Liver (tissue), 9 donors: ENCODE data around the gene WWP2. TPM values are rescaled to one million over a fixed set of nuclear protein-coding genes. Genes with fewer than 3 reads are reported as not detected.

Experiments
- DNase-seq: peaks from one replicate; pipeline ENCODE4 v3.0.0-alpha.2; 2017; ENCODE audit warnings: low spot score
- H3K27ac ChIP-seq, 2 donors: one replicate each; pipeline ENCODE4 v1.7.0; 2013; ENCODE audit warnings: inconsistent platforms in 2 of 2, low read length in 2 of 2, control low read depth in 1 of 2, low read depth in 1 of 2, mild to moderate bottlenecking in 1 of 2
- H3K27me3 ChIP-seq, 4 donors: one replicate each; pipeline versions ENCODE4 v1.6.1 to v1.7.0; 2013; ENCODE audit warnings: low read length in 3 of 4, inconsistent platforms in 1 of 4, mild to moderate bottlenecking in 1 of 4, moderate library complexity in 1 of 4; ENCODE audit not compliant: control insufficient read depth in 4 of 4, insufficient read depth in 4 of 4
- H3K36me3 ChIP-seq, 4 donors: one replicate each; pipeline versions ENCODE4 v1.6.1 to v1.7.0; 2013; ENCODE audit warnings: low read length in 3 of 4, mild to moderate bottlenecking in 3 of 4, low read depth in 1 of 4, moderate library complexity in 1 of 4; ENCODE audit not compliant: control insufficient read depth in 4 of 4, insufficient read depth in 3 of 4
- H3K4me1 ChIP-seq, 4 donors: one replicate each; pipeline versions ENCODE4 v1.6.1 to v1.7.0; 2013; ENCODE audit warnings: low read length in 3 of 4, mild to moderate bottlenecking in 3 of 4, moderate library complexity in 1 of 4; ENCODE audit not compliant: control insufficient read depth in 4 of 4, insufficient read depth in 4 of 4
- H3K4me3 ChIP-seq, 3 donors: one replicate each; pipeline versions ENCODE4 v1.6.1 to v1.7.0; 2013; ENCODE audit warnings: low read length in 3 of 3, control low read depth in 1 of 3, low read depth in 1 of 3, mild to moderate bottlenecking in 1 of 3
- H3K9ac ChIP-seq, 2 donors: one replicate each; pipeline ENCODE4 v1.7.0; 2013; ENCODE audit warnings: low read length in 2 of 2, mild to moderate bottlenecking in 2 of 2, moderate library complexity in 2 of 2, control low read depth in 1 of 2, low read depth in 1 of 2
- H3K9me3 ChIP-seq, 4 donors: one replicate each; pipeline versions ENCODE4 v1.6.1 to v1.7.0; 2013; ENCODE audit warnings: low read length in 3 of 4; ENCODE audit not compliant: control insufficient read depth in 4 of 4
- ATF3 ChIP-seq: IDR thresholded peaks from 2 replicates; pipeline ENCODE4 v1.6.1; 2016; ENCODE audit warnings: antibody characterized with exemption
- CTCF ChIP-seq: fragments of 150-350 bp; IDR thresholded peaks from 2 replicates; pipeline ENCODE4 v1.5.1; 2017; ENCODE audit warnings: improper control_type of control experiment, low read depth, low read length; ENCODE audit not compliant: missing input control
- EGR1 ChIP-seq, 2 donors: IDR thresholded peaks; 2 replicates each; pipeline ENCODE4 v1.6.1; 2016 to 2018; ENCODE audit warnings: antibody characterized with exemption in 2 of 2, low read depth in 2 of 2
- FOXA1 ChIP-seq: IDR thresholded peaks from 2 replicates; pipeline ENCODE4 v1.6.1; 2016; ENCODE audit warnings: antibody characterized with exemption
- FOXA2 ChIP-seq: IDR thresholded peaks from 2 replicates; pipeline ENCODE4 v1.6.1; 2016; ENCODE audit warnings: antibody characterized with exemption
- GABPA ChIP-seq, 2 donors: IDR thresholded peaks in 1 of 2; conservative IDR thresholded peaks in 1 of 2; 2 replicates each; pipeline ENCODE4 v1.6.1; 2016; ENCODE audit warnings: antibody characterized with exemption in 2 of 2, mild to moderate bottlenecking in 1 of 2, moderate library complexity in 1 of 2
- HNF4A ChIP-seq, 2 donors: conservative IDR thresholded peaks; 2 replicates each; pipeline ENCODE4 v1.6.1; 2016; ENCODE audit warnings: antibody characterized with exemption in 2 of 2, mild to moderate bottlenecking in 2 of 2
- JUND ChIP-seq, 2 donors: IDR thresholded peaks; 2 replicates each; pipeline ENCODE4 v1.6.1; 2016; ENCODE audit warnings: antibody characterized with exemption in 2 of 2
- NR2F2 ChIP-seq: IDR thresholded peaks from 2 replicates; pipeline ENCODE4 v1.6.1; 2016; ENCODE audit warnings: antibody characterized with exemption
- RAD21 ChIP-seq, 2 donors: IDR thresholded peaks; 2 replicates each; pipeline ENCODE4 v1.6.1; 2016; ENCODE audit warnings: antibody characterized with exemption in 2 of 2, mild to moderate bottlenecking in 2 of 2
- RXRA ChIP-seq, 2 donors: IDR thresholded peaks; 2 replicates each; pipeline ENCODE4 v1.6.1; 2017 to 2018; ENCODE audit warnings: antibody characterized with exemption in 2 of 2, mild to moderate bottlenecking in 1 of 2
- TAF1 ChIP-seq: conservative IDR thresholded peaks from 2 replicates; pipeline ENCODE4 v1.6.1; 2016; ENCODE audit warnings: antibody characterized with exemption, mild to moderate bottlenecking
- YY1 ChIP-seq: IDR thresholded peaks from 2 replicates; pipeline ENCODE4 v1.6.1; 2016; ENCODE audit warnings: antibody characterized with exemption, mild to moderate bottlenecking
- WGBS: extraction: QIAGEN DNeasy Blood & Tissue Kit; methylation state at CpG from one replicate; pipeline ENCODE4 v1.1.7; 2013; 5-methylcytosine and 5-hydroxymethylcytosine counted together
- polyA plus RNA-seq, 2 donors: library from polyadenylated mRNA; stranded (reverse) in 1 of 2; unstranded in 1 of 2; fragments of 200-250 nt in 1 of 2; fragments of >200 nt in 1 of 2; fragmentation: Nextera tagmentation in 1 of 2; extraction: Ambion mirVana in 1 of 2; gene quantifications; one replicate each; pipeline versions ENCODE4 v1.2.1 to v1.2.3, GENCODE V29; 2013 to 2015
- total RNA-seq, 2 donors: library from RNA; depleted of rRNA; stranded (reverse); fragments of >200 nt; gene quantifications; one replicate each; pipeline ENCODE4 v1.2.3, GENCODE V29; 2014
- TF ChIP-seq, protein P1 (sequence below): IDR thresholded peaks from 2 replicates; pipeline ENCODE4 v1.6.1; 2016; ENCODE audit warnings: antibody characterized with exemption, mild to moderate bottlenecking
- TF ChIP-seq, protein P2 (sequence below): IDR thresholded peaks from 2 replicates; pipeline ENCODE4 v1.6.1; 2016; ENCODE audit warnings: antibody characterized with exemption
- donor health status: healthy.
- donor health status: healthy.
- donor health status: healthy.
- donor health status: healthy.
- donor health status: healthy.

WWP2 gene
- total and polyA plus RNA-seq, 4 donors, result 8.6 to 22.7 (median 13.6) TPM

GRCh38 chr16:69851491-69852240 is 89.5 kb downstream of the WWP2 start (continued):
- TF ChIP-seq HNF4A (conservative IDR thresholded peaks at IDR 0.05) (no peak), FOXA2 (no peak), FOXA1 (no peak)

DNA sequence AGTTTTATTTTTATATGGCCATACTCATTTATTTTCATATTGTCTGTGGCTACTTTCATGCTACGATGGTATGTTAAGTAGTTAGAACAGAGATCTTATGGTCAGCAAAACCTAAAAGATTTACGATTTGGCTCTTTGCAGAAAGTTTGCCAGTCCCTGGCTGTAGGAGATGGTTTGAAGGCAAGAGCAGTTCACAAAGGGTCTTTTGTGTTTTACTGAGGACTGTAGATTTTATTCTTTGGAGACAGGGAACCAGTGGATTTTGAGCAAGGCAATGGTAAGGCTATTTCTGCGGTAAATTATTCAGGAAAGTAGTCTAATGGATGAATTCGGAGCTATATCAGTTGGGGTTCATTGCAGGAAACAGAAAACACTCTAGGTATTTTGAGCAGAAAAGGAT is 90.7 kb downstream of the WWP2 start:
- TF ChIP-seq EGR1 (IDR thresholded peaks at IDR 0.05; ENCODE audit: low read depth in 2 of 2), result no peak
- TF ChIP-seq RXRA (IDR thresholded peaks at IDR 0.05), result no peak
- no peak for TF ChIP-seq CTCF
- TF ChIP-seq, protein P1, sequence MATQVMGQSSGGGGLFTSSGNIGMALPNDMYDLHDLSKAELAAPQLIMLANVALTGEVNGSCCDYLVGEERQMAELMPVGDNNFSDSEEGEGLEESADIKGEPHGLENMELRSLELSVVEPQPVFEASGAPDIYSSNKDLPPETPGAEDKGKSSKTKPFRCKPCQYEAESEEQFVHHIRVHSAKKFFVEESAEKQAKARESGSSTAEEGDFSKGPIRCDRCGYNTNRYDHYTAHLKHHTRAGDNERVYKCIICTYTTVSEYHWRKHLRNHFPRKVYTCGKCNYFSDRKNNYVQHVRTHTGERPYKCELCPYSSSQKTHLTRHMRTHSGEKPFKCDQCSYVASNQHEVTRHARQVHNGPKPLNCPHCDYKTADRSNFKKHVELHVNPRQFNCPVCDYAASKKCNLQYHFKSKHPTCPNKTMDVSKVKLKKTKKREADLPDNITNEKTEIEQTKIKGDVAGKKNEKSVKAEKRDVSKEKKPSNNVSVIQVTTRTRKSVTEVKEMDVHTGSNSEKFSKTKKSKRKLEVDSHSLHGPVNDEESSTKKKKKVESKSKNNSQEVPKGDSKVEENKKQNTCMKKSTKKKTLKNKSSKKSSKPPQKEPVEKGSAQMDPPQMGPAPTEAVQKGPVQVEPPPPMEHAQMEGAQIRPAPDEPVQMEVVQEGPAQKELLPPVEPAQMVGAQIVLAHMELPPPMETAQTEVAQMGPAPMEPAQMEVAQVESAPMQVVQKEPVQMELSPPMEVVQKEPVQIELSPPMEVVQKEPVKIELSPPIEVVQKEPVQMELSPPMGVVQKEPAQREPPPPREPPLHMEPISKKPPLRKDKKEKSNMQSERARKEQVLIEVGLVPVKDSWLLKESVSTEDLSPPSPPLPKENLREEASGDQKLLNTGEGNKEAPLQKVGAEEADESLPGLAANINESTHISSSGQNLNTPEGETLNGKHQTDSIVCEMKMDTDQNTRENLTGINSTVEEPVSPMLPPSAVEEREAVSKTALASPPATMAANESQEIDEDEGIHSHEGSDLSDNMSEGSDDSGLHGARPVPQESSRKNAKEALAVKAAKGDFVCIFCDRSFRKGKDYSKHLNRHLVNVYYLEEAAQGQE, result no peak
- TF ChIP-seq ATF3, result no peak
- TF ChIP-seq YY1, result no peak
- no peak for TF ChIP-seq HNF4A (conservative IDR thresholded peaks at IDR 0.05)
- no peak for TF ChIP-seq RAD21 (IDR thresholded peaks at IDR 0.05)
- TF ChIP-seq GABPA (IDR thresholded peaks at IDR 0.05 in 1 of 2, conservative IDR thresholded peaks at IDR 0.05 in 1 of 2), result no peak
- TF ChIP-seq FOXA1, result no peak
- no peak for TF ChIP-seq JUND (IDR thresholded peaks at IDR 0.05)
- no peak for TF ChIP-seq TAF1
- no peak for TF ChIP-seq NR2F2
- no peak for TF ChIP-seq FOXA2
- Histone ChIP-seq H3K4me1 (no peaks in the 10 kb centered on the region), H3K9ac (no peak overlapping the region), H3K27ac (no peak overlapping the region), H3K9me3 (no peaks in the 10 kb centered on the region), H3K4me3 (no peak overlapping the region), H3K36me3 (peaks cover 0 to 3% (median under 1%) of the 10 kb centered on the region in 4 donors), H3K27me3 (no peaks in the 10 kb centered on the region)
- WGBS, result 95% methylated on average over 4 of the region's 4 CpGs
- no peak for DNase-seq

DNA sequence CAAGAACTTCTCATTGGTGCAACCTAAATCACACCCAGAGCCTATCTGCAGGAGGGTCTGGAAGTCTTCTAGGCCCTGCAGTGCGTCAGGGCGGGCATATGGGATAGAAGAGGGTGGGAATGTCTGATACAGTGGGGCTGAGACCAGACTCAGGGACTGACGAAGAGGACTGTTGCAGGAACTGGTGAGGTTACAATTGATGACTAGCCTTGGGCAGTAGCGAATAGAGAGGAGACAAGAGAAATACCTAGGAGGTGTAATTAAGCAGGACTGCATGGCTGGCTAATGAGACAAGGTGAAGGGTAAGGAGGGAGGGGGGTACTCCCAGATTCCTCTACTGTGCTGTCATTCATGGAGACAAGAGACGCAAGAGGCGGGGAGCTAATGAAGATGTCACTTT is 91.3 kb downstream of the WWP2 start:
- no peaks in the 10 kb centered on the region for H3K9me3 ChIP-seq
- WGBS, result 98% methylated on average over 6 of the region's 6 CpGs

More for the DNA sequence above, 91.3 kb downstream of the WWP2 start:
- Histone ChIP-seq H3K27ac (no peak overlapping the region), H3K9ac (no peak overlapping the region), H3K27me3 (no peaks in the 10 kb centered on the region), H3K4me1 (peaks cover 4 to 5% (median 4%) of the 10 kb centered on the region in 4 donors), H3K4me3 (no peak overlapping the region), H3K36me3 (peaks cover 0 to 3% (median under 1%) of the 10 kb centered on the region in 4 donors)
- TF ChIP-seq, protein P2, sequence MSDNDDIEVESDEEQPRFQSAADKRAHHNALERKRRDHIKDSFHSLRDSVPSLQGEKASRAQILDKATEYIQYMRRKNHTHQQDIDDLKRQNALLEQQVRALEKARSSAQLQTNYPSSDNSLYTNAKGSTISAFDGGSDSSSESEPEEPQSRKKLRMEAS, result no peak
- TF ChIP-seq GABPA (IDR thresholded peaks at IDR 0.05 in 1 of 2, conservative IDR thresholded peaks at IDR 0.05 in 1 of 2), result no peak
- TF ChIP-seq YY1, result no peak
- no peak for TF ChIP-seq NR2F2
- no peak for TF ChIP-seq FOXA1
- TF ChIP-seq HNF4A (conservative IDR thresholded peaks at IDR 0.05), result no peak
- TF ChIP-seq RAD21 (IDR thresholded peaks at IDR 0.05), result no peak
- no peak for TF ChIP-seq CTCF
- DNase-seq, result no peak
